Occipital lobe (tissue), 2 donors: Measurements from ENCODE around the gene ZNF205. TPM values are rescaled to one million over a fixed set of nuclear protein-coding genes. Genes with fewer than 3 reads are reported as not detected.
A peak's percentile ranks its signal among the peaks of the same experiment; 100 is the strongest.
"Not testable (repeated sequence)": the region's sequence is repeated elsewhere in the genome, so short reads cannot be mapped to it uniquely, and the experiment has no call there.

Experiments
- DNase-seq: peaks from one replicate; lab custom pipeline; 2025; lab: John Stamatoyannopoulos, UW
- total RNA-seq: library from RNA; depleted of rRNA; stranded (reverse); fragments of >200 nt; gene quantifications from one replicate; pipeline ENCODE4 v1.2.3, GENCODE V29; 2014

ZNF205 gene
- 18.9 TPM for total RNA-seq

DNA sequence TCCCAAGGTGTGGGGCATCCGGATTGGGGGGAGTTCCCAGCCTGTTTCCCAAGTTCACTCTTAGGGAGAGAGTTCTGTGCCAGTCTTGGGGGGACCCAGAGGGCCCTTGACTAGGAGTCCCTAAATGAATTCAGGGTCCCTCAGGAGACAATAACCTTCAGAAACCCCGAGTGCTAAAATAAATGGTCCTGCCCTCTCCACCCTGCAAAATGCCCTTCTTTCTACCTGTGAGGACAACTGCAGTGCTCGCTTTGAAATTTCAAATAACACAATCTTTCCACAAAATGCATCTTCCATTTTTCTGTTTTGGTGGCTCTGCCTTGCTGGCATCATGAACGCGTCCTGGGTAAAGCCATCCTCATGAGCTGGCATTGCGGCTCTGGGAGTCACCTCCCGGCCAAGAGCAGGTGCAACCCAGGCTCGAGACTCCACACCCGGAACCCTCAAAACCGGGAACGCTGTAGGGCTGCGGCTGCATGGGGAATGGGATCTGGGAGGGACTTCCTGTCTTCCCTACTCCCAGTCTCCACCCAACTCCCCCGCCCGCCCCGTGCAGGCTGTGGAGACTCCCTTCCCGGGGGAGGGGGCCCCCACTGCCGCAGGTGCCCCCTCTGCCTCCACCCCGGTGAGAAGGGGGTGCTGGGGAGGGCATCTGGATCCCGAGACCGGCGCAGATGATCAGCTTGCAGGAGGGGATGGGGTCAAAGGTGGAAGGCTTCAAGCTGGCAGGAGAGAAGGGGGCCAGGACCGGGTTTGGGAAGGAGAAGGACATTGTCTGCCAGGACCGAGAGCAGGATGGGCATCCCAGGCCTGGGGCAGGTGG lies at the start of gene ZNF205:
Gene ZNF205, plus strand, starts transcription at position 529 of the 823 bp plus-strand sequence. CDS start 845 bp downstream, outside the sequence.
- peak; percentile 70 for DNase-seq

DNA sequence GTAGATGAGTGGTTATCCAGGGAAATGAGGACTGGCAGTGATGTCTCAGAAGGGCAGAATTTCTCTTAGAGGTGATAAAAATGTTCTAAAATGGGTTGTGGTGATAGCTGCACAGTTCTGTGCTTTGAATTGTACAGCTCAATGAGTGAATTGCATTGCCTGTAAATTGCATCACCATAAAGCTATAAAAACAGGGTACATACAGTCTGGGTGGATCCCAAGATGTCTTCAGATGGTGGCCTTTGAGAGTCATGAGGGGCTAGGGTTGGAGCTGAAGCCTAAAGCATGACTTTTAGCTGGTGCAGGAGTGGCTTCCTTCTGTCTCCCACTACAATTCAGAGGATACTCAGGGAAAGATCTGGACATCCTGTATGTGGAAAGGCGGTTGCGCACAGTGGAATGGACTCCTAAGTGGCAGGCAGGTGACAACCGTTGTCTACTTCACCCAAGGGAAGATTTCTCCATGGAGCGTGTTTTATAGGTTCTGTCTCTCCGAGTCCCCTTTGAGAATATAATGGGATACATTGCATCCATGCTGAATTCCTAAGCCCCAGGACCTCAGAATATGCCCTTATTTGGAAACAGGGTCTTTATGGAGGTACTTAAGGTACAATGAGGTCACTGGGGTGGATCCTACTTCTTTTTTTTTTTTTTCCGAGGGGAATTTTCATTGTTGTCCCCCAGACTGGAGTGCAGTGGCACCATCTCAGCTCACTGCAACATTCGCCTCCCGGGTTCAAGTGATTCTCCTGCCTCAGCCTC lies 48.6 kb upstream of the ZNF205 start:
- DNase-seq, result no peak

DNA sequence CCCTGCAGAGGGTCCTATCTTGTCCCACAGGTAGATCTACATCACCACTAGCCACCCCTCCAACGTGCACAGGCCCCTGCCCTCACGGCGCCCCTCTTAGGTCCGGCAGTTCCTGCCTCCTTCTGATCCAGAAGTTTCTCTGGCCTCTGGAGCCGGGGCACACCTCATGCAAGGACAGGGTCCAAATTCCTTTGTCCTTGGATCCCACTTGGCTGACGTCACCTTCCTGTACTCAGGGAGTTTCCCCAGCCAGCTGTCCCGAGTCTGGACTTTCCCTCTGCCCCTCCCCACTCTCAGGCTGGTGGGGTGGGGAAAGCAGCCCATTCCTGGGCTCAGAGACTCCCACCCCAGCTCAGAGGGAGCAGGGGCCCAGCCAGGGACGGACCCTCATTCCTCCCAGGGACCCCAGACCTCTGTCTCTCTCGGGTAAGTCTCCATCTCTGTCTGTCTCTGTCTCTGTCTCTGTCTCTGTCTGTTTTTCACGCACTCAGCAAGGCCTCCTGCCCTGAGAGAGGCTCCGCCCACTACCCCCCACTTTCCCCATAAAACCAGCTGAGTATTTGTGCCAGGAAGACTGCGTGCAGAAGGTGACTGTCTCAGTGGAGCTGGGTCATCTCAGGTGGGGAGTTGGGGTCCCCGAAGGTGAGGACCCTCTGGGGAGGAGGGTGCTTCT lies 47.2 kb upstream of the ZNF205 start, which contains the start of gene IL32:
Gene IL32, plus strand, starts transcription at position 572 of the 673 bp plus-strand sequence. CDS start 172 bp downstream, outside the sequence.
- no peak for DNase-seq

DNA sequence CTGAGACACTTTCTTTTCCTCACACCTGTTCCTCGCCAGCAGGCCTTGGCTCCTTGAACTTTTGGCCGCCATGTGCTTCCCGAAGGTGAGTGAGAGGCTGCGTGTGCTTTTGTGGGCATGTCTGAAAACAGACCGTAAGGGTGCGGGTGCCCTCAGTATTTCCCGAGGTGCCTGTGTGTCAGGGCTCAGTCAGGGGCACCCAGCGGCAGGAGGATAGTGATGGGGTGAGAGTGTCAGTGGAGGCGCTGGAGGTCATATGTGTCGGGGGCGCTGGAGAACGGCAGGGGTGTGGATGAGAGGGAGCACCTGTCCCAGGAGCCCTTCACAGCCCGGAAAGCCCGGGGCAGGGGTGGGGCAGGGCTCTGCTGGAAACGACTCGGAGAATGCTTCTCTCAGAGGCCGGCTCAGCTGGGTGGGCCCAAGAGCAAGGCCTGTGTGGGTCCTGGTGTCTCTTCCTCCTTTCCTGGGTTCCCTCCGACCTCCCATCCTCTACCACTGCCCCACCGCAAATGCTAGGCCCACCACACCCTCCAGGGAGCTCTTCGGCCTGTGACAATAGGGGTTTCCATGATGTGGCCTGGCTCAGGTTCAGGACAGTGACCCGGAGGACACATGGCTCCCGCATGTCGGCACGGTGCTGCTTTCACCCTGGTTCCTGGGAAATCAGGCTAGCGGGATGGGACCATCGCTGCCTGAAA lies 46.5 kb upstream of the ZNF205 start:
- no peak for DNase-seq

DNA sequence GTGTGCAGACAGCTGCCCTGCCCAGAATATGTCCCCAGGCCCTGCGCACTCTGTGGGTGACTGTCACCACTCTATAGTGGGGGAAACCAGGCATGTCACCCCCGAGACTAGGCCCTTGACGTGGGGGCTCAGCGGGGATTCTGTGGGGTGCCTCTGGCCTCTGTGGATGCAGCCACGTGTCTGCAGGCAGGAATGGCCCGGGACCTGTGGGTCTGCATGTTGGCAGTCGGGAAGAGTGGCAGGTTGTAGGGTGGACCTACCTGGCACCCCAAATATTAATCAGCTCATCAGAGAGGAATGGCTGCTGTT lies 46.0 kb upstream of the ZNF205 start:
- no peak for DNase-seq

DNA sequence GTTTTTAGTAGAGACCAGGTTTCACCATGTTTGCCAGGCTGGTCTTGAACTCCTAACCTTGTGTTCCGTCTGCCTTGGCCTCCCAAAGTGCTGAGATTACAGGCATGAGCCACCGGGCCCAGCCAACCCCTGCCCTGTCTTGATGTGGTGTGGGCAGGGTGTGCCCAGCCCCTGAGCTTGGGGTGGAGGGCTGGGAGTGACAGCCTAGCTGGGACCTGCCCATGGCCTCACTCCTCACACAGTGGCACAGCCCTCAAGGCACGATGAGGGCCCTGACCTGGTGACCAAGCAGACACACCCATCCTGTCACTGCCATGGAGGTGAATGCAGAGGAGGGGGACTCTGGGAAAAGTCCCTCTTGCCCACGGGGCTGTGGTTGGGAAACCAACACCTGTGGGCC lies 43.9 kb upstream of the ZNF205 start:
- no peak for DNase-seq

DNA sequence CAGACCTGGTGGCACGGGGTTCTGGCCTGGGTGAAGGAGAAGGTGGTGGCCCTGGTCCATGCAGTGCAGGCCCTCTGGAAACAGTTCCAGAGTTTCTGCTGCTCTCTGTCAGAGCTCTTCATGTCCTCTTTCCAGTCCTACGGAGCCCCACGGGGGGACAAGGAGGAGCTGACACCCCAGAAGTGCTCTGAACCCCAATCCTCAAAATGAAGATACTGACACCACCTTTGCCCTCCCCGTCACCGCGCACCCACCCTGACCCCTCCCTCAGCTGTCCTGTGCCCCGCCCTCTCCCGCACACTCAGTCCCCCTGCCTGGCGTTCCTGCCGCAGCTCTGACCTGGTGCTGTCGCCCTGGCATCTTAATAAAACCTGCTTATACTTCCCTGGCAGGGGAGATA lies 43.2 kb upstream of the ZNF205 start:
- not testable (repeated sequence) for DNase-seq

DNA sequence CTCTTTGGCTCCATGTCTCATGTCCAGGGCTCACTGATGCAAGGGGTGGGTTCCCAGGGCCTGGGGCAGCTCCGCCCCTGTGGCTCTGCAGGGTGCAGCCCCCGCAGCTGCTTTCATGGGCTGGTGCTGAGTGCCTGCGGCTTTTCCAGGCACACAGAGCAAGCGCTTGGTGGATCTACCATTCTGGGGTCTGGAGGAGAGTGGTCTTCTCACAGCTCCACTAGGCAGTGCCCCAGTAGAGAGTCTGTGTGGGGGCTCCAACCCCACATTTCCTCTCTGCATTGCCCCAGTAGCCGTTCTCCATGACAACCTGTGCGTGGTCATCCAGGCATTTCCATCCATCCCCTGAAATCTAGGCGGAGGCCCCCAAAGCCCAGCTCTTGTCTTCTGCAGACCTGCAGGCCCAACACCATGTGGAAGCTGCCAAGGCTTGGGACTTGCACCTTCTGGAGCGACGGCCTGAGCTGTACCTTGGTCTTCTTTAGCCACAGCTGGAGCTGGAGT lies 41.7 kb upstream of the ZNF205 start:
- DNase-seq, result no peak

DNA sequence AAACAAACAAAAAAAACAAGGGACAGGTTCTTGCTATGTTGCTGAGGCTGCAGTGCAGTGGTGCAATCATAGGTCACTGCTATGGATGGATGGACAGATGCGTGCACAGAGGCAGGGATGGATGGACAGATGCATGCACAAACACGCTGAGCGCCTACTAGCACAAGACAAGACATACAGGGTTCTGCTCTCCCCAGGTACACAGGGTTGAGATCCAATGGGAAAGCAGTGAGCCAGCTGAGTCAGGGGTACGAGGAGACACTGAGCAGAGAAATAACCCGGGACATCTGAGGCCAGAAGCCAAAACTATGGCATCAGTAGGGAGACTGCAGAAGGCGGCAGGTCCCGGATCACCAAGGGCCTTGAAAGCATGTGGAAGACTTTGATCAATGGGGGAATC lies 40.7 kb upstream of the ZNF205 start:
- DNase-seq, result no peak

DNA sequence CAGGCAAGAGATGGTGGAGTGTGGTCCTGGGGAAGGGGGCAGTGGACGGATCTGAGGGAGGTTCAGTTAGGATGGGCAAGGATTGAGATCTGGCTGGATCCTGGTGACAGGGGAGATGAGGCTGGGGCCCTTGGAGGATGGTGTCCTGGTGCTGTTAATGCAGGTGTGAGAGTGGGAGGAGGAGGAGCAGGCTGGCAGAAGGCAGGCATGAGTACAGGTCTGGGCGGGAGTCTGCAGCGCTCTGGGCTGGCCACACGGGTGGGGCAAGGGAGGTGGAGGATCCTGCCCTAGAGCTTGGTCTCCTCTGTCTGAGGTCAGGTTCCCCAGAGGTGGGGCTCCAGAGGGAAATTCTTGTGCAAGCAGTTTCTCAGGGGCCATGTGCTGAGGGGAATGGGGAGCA lies 40.2 kb upstream of the ZNF205 start:
- DNase-seq, result not testable (repeated sequence)

DNA sequence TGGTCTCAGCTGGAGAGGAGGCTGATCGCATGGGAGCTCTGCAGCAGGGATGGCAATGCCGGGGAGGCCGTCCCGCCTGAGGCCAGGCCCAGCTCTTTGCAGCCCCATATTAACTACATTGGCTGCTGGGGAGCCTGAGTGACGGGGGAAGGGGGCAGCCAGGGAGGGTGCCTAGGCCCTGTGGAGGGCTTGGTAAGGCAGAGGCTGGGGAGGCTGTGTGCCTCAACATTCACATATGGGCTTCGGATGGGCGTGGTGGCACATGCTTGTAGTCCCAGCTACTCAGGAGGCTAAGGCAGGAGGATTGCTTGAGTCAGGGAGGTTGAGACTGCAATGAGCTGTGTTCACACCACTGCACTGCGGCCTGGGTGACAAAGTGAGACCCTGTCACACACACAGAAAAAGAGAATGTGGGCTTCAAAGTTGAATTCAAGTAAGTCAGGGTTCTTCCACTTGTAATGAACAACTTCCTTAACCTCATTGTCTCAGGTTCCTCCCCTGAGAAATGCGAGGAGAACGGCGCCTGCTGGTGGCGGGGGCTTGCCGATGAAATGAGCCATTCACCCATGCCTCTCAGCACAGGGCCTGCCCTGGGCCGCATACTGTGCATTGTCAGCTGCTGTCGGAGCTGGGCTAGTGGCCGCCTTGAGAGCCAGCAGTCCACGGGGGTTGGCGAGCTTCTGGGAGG lies 39.7 kb upstream of the ZNF205 start:
- DNase-seq, result not testable (repeated sequence)

DNA sequence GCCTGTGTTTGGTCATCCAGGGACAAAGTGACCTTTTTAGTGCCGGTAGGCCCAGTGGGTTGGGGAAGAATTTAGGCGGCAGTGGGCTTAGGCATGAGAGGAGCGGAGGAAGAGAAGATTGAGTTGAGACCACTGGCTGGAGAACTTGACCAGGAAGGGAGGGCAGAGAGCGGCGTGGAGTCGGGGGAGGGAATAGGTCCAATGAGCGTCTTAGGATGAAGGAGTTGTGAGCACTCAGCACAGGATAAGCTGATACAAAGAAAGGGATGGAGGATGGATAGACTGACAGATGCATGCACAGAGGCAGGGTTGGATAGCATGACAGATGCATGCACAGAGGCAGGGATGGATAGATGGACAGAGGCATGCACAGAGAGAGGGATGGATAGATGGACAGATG lies 38.9 kb upstream of the ZNF205 start:
- no peak for DNase-seq

DNA sequence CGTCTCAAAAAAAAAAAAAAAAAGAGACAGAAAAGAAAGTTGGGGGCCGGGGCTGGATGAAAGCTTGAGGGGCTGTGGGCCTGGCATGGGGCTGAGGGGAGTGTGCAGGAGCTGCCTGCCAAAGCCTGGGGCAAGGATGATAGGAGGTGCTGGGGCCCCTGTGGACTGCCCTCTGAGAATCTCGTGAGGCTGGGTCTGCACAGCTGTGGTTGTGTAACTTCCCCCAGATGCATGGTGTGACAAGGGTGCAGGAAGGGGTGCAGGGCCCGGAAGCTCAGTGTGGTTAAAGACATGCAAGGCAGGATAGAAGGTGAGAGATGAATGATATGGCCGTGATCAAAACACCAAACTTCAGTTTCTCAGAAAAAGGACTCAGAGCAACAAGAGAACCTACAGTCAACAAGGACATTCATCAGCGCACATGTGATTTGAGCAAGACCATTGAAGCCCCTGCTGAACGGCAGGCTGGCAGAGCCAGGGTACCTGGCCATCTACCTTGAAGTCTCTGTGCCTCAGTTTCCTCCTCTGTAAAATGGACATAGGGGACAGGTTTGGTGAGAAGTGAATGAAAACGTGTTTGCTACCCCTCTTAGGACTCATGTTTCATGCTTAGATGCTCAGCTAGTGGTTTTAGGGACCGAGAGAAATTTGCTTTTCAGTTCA lies 37.4 kb upstream of the ZNF205 start:
- no peak for DNase-seq

DNA sequence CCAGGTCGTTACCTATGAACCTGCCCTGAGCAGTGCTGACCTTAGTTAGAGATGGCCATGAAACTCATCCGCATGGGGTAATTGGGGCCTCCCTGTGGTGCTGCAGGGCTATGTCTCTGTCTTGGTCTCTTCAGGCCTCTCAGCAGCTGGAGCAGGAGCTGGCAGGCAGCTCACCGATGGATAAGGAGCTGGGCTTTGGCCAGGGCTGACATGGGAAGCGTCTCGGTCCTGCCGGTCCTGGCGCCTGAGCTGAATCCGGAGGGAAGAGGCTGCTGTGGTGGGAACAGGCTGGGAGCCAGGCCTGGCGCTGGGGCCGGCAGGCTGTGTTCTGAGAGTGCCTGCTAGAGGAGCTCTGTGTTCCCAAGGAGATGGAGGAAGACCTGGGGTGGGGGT lies 36.9 kb upstream of the ZNF205 start:
- DNase-seq, result no peak

DNA sequence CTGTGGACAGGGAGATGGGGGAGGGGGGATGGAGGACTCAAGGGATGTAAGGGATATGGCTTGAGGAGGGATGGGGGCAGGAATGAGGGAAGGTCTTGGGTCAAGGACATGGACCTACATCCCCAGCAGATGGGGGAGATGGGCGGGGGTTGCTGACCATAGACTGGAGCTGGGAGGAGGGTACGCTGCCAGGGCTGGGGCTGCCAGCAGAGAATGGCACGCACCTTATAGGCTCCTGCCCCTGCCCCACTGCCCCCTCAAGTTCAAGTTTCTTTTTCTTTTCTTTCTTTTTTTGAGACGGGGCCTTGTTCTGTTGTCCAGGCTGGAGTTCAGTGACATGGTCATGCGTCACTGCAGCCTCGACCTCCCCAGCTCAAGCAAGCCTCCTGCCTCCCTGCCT lies 36.4 kb upstream of the ZNF205 start:
- DNase-seq, result not testable (repeated sequence)

DNA sequence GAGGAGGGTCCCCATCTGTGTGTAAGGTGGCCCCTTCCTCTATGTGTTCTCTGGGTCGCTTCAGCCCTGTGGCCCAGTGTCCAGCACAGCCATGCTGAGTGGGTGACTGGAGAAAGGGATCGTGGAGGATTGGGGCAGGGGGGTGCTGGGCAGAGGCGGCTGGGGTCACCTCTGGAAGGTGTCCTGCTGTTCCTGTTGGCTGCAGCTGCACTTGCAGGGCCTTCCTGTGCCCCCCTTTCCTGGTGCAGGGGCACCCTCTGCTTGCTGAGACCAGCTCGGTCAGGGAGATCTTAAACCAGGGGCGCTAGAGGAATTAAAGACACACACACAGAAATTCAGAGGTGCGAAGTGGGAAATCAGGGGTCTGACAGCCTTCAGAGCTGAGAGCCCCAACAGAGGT lies 35.8 kb upstream of the ZNF205 start:
- no peak for DNase-seq

DNA sequence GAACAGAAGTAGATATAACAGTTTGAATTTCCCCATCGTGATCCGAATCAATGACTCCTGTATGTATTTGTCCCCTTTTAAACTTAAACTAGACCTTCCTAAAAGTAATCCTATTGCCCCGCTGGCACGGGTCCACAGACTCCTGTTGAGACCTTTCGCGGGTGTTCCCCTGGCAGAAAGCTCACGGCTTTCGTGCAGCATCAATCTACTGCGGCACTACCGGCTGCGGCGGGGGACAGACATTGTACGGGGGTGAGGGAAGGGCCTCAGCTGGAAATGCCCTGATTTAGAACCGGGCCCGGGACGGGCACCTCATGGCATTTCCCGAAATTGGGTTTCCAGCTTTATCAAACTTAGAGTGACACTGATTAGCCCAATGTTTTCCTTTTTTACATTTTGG lies 32.4 kb upstream of the ZNF205 start:
- DNase-seq, result no peak

DNA sequence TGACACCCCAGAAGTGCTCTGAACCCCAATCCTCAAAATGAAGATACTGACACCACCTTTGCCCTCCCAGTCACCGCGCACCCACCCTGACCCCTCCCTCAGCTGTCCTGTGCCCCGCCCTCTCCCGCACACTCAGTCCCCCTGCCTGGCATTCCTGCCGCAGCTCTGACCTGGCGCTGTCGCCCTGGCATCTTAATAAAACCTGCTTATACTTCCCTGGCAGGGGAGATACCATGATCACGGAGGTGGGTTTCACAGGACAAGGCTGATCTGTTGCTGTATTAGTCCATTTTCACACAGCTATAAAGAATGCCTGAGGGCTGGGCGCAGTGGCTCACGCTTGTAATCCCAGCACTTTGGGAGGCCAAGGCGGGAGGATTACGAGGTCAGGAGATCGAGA lies 30.4 kb upstream of the ZNF205 start:
- not testable (repeated sequence) for DNase-seq

DNA sequence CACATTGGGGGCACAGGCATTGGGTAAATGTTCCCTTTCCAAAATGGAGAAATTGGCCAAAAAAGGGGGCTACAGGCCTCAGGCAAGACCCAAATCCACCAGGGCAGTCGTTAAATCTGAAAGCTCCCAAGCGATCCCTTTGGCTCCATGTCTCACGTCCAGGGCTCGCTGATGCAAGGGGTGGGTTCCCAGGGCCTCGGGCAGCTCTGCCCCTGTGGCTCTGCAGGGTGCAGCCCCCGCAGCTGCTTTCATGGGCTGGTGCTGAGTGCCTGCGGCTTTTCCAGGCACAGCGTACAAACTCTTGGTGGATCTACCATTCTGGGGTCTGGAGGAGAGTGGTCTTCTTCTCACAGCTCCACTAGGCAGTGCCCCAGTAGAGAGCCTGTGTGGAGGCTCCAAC lies 29.0 kb upstream of the ZNF205 start:
- DNase-seq, result not testable (repeated sequence)

DNA sequence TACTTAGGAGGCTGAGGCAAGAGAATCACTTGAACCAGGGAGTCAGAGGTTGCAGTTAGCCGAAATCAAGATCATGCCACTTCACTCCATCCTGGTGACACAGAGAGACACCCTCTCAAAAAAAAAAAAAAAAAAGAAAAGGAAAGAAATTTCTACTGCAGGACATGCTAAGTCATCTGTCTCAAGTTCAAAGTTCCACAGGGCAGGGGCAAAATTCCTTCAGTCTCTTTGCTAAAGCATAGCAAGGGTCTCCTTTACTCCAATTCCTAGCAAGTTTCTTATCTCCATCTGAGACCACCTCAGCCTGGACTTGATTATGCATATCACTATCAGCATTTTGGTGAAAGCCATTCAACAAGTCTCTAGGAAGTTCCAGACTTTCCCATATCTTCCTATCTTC lies 27.9 kb upstream of the ZNF205 start:
- DNase-seq, result no peak
